ENCODE measurements around the gene GPBAR1. TPM values are rescaled to one million over a fixed set of nuclear protein-coding genes. Genes with fewer than 3 reads are reported as not detected.
"Not testable (repeated sequence)": the region's sequence is repeated elsewhere in the genome, so short reads cannot be mapped to it uniquely, and the experiment has no call there.

GPBAR1 gene
- total and polyA plus RNA-seq, 3 donors from 2014 or later: 1.5 to 3.4 (median 1.8) TPM

DNA sequence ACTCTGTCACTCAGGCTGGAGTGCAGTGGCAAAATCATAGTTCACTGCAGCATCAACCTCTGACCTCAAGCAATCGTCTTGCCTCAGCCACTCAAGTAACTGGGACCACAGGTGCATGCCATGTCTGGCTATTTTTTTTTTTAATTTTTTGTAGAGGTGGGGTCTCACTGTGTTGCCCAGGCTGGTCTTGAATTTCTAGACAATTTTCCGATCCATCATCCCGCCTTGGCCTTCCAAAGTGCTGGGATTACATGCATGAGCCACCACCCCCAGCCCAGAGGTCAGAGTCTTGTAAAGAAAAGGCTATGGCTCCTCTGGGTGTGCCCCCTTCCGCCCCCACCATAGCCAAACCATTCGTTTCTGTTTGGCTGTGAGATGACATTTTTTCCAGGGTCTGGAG lies 44.6 kb downstream of the GPBAR1 start:
- Histone ChIP-seq H3K9me3 (no peaks in the 10 kb centered on the region), H3K4me1 (no peaks in the 10 kb centered on the region), H3K36me3 (ENCODE audit: low read depth, missing control alignments) (no peaks in the 10 kb centered on the region), H3K4me3 (no peak overlapping the region), H3K27ac (no peak overlapping the region), H3K27me3 (no peaks in the 10 kb centered on the region)
- intact Hi-C loops (cut with DNase I; ENCODE audit: low total_unique reads): no loop called here
- TF ChIP-seq POLR2A (IDR thresholded peaks at IDR 0.05): no peak
- TF ChIP-seq, protein P1, sequence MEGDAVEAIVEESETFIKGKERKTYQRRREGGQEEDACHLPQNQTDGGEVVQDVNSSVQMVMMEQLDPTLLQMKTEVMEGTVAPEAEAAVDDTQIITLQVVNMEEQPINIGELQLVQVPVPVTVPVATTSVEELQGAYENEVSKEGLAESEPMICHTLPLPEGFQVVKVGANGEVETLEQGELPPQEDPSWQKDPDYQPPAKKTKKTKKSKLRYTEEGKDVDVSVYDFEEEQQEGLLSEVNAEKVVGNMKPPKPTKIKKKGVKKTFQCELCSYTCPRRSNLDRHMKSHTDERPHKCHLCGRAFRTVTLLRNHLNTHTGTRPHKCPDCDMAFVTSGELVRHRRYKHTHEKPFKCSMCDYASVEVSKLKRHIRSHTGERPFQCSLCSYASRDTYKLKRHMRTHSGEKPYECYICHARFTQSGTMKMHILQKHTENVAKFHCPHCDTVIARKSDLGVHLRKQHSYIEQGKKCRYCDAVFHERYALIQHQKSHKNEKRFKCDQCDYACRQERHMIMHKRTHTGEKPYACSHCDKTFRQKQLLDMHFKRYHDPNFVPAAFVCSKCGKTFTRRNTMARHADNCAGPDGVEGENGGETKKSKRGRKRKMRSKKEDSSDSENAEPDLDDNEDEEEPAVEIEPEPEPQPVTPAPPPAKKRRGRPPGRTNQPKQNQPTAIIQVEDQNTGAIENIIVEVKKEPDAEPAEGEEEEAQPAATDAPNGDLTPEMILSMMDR (IDR thresholded peaks at IDR 0.05): no peak
- WGBS, 2 donors: 77 to 84% methylated on average over 5 of the region's 5 CpGs
- DNase-seq: no peak

DNA sequence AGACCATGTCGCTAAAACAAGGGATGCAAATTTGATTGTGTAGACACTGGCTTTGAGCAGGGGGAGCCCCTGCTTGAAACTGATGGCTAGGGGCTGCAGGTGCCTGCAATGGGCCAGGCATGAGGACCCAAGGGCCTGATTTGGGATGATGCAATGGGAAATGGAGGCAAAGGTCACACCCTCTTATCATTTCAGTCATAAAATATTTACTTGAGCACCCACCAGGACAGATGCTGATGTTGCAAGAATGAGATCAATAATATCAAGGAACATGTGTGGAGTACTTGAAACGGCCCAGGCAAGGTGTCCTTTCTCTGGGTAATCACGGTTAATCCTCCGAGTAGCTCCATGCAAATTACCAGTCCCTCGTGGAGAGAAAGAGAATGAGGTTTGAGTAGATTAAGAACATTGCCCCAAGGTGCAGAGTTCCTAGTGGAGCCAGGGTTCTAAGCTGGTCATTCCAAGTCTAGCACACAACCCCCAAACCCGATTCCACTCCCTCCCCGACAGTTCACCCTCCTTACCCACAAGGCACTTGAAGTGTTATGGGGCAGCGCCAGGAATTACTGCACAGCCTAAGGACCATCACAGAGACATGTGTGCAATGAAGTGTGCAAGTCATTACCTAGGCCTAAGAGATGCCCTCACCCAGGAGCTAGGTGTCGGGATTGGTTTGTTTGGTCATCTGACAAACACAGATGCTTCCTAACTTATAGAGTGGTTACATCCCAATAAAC lies 45.5 kb downstream of the GPBAR1 start:
- no peaks in the 10 kb centered on the region for H3K27me3 ChIP-seq
- no peaks in the 10 kb centered on the region for H3K36me3 ChIP-seq (ENCODE audit: low read depth, missing control alignments)
- WGBS, 2 donors: 88 to 92% methylated on average over 9 of the region's 9 CpGs
- DNase-seq: no peak
- no peak overlapping the region for H3K4me3 ChIP-seq
- peaks cover 5% of the 10 kb centered on the region for H3K4me1 ChIP-seq
- no peak for TF ChIP-seq POLR2A (IDR thresholded peaks at IDR 0.05)
- TF ChIP-seq, protein P1 (IDR thresholded peaks at IDR 0.05): no peak
- H3K27ac ChIP-seq: no peak overlapping the region
- intact Hi-C loops (cut with DNase I; ENCODE audit: low total_unique reads): no loop called here
- no peaks in the 10 kb centered on the region for H3K9me3 ChIP-seq

DNA sequence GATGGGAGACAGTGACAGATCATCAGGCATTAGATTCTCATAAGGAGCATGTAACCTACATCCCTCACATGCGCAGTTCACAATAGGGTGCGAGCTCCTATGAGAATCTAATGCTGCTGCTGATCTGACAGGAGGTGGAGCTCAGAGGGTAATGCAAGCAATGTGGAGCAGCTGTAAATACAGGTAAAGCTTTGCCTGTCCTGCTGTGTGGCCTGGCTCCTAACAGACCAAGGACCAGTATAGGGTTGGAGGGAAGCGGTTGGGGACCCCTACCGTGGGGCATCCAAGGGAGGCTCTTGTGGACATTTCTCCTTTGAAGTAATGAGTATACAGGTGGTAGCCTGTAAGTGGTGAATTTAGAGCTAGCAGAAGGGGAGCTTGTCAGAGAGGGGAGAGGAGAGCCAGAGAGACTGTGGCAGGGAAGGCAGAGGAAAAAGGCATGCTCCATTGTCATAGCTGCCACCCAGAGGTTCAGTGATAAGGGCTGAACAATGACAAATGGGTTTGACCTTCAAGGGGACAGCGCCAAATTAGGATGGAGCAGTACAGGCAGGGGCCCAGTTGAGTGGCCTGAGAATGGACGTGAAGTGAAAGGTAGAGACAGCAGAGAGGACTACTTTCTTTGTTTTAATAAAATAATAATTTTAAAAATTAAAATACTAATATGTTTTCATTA lies 46.7 kb downstream of the GPBAR1 start:
- no peak overlapping the region for H3K27ac ChIP-seq
- DNase-seq: no peak
- H3K9me3 ChIP-seq: no peaks in the 10 kb centered on the region
- no peak overlapping the region for H3K4me3 ChIP-seq
- H3K27me3 ChIP-seq: no peaks in the 10 kb centered on the region
- intact Hi-C loops (cut with DNase I; ENCODE audit: low total_unique reads): no loop called here
- WGBS, 2 donors: 77 to 85% methylated on average over 6 of the region's 6 CpGs
- no peaks in the 10 kb centered on the region for H3K36me3 ChIP-seq (ENCODE audit: low read depth, missing control alignments)
- TF ChIP-seq, protein P1 (IDR thresholded peaks at IDR 0.05): no peak
- no peak for TF ChIP-seq POLR2A (IDR thresholded peaks at IDR 0.05)
- H3K4me1 ChIP-seq: peaks cover 9% of the 10 kb centered on the region

DNA sequence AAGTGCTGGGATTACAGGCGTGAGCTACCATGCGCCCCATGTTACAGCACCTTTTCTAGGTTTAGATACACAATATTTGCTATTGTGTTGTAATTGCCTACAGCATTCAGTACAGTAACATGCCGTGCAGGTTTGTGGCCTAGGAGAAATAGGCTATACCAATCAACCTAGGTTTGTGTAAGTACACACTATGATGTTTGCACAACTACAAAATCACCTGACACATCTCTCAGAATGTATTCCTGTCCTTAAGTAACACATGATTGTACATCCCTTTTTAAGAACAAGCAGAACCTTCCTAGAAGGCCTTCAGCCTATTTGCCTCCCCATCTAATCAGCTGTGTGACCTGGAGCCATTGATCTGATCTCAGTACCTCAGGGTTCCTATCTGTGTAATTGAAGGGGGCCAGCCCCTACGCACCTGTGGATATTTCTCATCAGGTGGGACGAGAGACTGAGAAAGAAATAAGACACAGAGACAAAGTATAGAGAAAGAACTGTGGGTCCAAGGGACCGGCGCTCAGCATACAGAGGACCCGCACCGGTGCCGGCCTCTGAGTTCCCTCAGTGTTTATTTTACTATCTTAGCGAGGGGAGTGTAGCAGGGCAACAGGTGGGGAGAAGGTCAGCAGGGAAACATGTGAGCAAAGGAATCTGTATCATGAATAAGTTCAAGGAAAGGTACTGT lies 50.2 kb downstream of the GPBAR1 start:
- intact Hi-C loops (cut with DNase I; ENCODE audit: low total_unique reads): no loop called here
- H3K27ac ChIP-seq: peak overlapping the region in 1 of 2 donors; percentile 62
- H3K36me3 ChIP-seq (ENCODE audit: low read depth, missing control alignments): no peaks in the 10 kb centered on the region
- H3K27me3 ChIP-seq: no peaks in the 10 kb centered on the region
- WGBS, 2 donors: 59 to 72% methylated on average over 11 of the region's 11 CpGs
- DNase-seq: no peak
- peaks cover 12% of the 10 kb centered on the region for H3K4me1 ChIP-seq
- no peak overlapping the region for H3K4me3 ChIP-seq
- no peak for TF ChIP-seq POLR2A (IDR thresholded peaks at IDR 0.05)
- TF ChIP-seq, protein P1 (IDR thresholded peaks at IDR 0.05): no peak
- no peaks in the 10 kb centered on the region for H3K9me3 ChIP-seq

DNA sequence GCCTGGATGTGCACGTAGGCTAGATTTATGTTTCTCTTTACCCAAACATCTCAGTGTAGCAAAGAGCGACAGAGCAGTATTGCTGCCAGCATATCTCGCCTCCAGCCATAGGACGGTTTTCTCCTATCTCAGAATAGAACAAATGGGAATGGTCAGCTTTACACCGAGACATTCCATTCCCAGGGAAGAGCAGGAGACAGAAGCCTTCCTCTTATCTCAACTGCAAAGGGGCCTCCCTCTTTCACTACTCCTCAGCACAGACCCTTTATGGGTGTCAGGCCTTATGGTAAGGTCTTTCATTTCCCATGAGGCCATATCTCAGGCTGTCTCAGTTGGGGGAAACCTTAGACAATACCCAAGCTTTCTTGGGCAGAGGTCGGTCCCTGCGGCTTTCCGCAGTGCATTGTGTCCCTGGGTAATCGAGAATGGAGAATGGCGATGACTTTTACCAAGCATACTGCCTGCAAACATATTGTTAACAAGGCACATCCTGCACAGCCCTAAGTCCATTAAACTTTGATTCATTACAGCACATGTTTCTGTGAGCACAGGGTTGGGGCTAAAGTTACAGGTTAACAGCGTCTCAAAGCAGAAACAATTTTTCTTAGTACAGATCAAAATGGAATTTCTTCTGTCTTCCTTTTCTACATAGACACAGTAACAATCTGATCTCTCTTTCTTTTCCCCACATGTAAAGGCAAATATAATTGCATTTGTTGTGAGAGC lies 50.9 kb downstream of the GPBAR1 start:
- H3K27me3 ChIP-seq; H3K27ac ChIP-seq; H3K9me3 ChIP-seq; DNase-seq; intact Hi-C loops (cut with DNase I; ENCODE audit: low total_unique reads); H3K36me3 ChIP-seq (ENCODE audit: low read depth, missing control alignments); H3K4me3 ChIP-seq: not testable (repeated sequence)
- WGBS, 2 donors: 42 to 58% methylated on average over 11 of the region's 11 CpGs
- H3K4me1 ChIP-seq: peaks cover 12% of the 10 kb centered on the region

Data from testis (tissue), 3 donors.